SW480 (cell line): ENCODE data around the gene THOC6.
A peak's percentile ranks its signal among the peaks of the same experiment; 100 is the strongest.

Experiments used
- DNase-seq: peaks from one replicate; pipeline ENCODE4 v3.0.0-alpha.2; 2016; ENCODE audit warnings: low spot score

The THOC6 gene

GRCh38 chr16:3023669-3024478 lies at the start of gene THOC6, which contains the start of gene HCFC1R1:
Gene THOC6, plus strand, starts transcription at chr16:3024035. Its CDS starts 292 bp downstream, at chr16:3024327.
Gene HCFC1R1, minus strand, starts transcription at chr16:3023942. Its CDS starts 1 bp downstream, at chr16:3023941.
- DNase-seq, result peak; percentile 96

DNA sequence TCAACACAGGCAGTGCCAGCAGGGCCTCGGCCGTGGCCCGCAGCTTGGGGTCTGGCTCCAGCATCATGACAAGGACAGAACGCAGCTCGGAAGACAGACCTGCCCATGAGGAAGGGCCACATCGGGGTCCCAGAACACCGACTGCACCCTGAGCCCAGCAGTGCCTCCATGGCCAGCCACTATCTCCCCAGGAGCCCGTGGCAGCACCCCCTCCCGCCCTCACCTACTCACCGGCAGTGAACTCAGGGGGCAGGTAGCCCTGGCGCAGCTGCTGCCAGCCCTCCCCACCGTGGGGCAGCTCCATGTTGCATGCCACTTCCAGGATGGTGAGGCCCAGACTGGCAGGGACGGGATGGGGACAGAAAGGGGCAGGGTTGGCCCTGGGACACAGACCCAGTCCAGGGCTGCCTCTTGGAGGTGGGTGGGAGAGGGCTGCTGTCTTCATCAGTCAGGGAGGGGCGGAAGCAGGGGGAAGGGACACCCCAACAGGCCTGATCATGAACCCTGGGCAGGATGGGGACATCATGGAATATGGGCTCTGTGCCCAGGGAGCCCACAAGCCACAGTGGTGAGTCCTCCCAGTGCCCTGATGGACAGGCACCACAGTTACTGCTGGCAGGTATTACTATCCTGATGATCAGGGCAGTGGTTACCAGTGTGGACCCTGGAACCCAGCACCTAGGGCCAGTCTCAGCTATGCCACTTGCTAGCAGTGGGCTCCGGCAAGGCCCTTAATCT lies 49.3 kb upstream of the THOC6 start:
- no peak for DNase-seq

DNA sequence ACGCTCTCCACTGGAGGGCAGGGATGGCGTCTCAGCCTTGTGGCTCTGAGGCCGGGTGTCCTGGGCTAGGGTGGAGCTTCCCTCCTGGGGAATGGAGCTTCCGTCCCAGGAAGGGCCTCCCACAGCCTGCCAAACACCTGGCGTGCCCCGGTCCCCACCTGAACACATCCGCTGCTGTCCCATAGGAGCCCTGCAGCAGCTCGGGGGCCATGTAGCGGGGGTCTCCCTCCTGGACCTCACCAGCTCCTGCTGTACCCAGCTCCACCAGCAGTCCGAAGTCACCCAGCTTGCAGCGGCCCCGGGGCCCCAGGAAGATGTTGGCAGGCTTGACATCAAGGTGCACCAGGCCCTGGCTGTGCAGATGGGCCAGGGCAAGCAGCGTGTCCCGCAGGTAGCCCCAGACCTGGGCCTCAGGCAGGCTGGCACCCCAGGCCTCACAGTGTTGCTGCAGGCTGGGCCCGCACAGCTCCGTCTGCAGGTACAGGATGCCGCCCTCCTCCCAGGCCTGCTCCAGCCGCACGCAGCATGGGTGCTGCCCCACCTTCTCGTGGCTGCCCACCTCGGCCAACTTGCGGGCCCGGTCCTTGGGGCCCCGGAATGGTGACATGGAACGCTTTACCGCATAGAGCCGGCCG lies 48.6 kb upstream of the THOC6 start:
- DNase-seq, result no peak

- no peak for DNase-seq
Measured at GRCh38 chr16:2976201-2976600, 47.6 kb upstream of the THOC6 start.

DNA sequence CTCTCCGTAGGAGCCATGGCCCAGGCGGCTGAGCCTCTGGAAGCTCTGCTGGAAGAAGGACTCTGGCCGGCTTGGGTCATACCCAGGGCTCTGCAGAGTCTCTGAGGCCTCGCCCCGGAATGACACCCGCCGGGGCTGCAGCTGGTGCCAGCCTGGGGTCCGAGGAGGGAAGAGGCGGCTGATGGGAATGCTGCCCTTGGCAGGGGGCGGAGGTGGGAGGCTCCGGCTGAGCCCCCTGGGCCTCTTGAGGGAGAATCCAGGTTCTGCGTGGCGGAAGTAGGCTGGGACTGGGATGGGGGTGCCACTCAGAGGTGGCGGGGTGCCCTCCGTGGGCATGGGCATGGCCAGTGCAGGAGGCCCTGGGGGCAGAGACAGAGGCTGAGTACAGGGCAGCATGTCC lies 47.2 kb upstream of the THOC6 start:
- no peak for DNase-seq

GRCh38 chr16:2977440-2977839 lies 46.4 kb upstream of the THOC6 start:
- DNase-seq, result no peak

DNA sequence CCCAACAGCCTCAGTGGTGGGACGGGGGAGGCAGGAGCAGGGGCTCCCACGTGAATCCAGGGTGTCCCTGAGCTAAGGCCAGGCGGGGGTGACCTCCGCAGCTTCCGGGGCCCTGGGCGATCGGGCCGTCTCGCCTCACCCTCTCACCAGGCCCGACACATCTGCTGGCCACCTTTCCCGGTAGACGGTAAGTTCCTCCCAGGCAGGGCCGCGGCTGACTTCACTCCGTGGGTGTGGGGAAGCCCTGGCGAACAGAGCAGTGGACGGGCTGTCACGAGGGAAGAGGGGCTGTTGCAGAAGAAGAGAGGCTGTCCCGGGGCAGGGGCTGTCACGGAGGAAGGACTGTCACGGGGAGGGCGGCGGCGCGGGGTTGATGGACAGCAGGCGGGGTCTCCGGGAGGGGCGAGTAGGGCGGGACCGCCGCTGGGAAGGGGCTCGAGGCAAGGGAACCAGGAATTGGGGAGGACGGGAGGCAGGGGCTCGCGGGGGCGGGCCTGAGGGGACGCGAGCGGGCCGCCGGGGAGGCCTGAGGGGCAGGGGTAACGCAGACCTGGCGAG lies 44.1 kb upstream of the THOC6 start:
- DNase-seq, result no peak

GRCh38 chr16:2980227-2981176 lies 43.3 kb upstream of the THOC6 start, which contains the start of gene PKMYT1:
Gene PKMYT1, minus strand, starts transcription at chr16:2980446. Its CDS starts 789 bp downstream, at chr16:2979657.
- DNase-seq, result peak; percentile 81

DNA sequence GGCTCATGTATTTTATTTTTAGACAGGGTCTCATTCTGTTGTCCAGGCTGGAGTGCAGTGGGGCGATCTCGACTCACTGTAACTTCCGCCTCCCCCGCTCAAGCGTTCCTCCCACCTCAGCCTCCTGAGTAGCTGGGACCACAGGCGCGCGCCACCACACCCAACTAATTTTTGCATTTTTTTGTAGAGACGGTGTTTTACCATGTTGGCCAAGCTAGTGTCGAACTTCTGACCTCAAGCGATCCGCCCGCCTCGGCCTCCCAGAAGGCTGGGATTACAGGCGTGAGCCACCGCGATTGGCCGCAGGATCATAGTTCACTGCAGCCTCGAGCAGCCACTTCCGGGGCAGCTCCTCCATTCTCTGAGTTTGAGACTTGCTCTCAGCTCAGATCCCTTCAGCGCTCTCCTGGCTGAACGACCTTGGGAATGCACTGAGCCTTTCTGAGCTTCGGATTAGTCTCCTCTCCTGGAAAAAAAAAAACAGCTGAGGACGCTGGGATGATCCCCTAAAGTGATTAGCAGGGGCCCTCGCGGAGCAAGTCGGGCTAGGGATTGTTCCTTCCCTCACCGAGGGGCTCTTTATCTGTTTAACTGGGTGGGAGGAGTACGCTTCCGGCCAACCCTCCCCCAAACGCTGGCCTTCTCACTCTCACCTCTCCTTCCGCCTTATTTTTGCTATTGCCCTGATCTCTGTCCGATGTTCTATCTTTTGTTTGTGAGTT lies 42.5 kb upstream of the THOC6 start:
- DNase-seq, result no peak

- DNase-seq, result no peak
Measured at GRCh38 chr16:2981899-2982250, 42.0 kb upstream of the THOC6 start.

DNA sequence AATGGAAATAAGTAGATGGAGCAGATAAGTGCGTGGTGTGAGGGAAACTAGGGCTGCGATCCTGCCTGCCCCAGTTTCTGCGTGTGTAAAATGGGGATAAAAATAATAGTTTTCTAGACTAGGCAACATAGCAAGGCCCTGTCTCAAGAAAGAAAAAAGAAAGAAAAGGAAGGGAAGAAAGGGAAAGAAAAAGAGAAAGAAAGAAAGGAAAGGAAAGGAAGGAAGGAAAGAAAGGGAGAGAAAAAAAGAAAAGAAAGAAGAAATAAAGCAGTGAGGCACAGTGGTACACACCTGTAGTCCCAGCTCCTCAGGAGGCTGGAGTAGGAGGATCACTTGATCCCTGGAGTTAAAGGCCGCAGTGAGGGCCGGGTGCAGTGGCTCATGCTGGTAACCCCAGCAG lies 41.4 kb upstream of the THOC6 start:
- DNase-seq, result no peak

GRCh38 chr16:2983706-2984136 lies 40.1 kb upstream of the THOC6 start:
- DNase-seq, result peak; percentile 72

DNA sequence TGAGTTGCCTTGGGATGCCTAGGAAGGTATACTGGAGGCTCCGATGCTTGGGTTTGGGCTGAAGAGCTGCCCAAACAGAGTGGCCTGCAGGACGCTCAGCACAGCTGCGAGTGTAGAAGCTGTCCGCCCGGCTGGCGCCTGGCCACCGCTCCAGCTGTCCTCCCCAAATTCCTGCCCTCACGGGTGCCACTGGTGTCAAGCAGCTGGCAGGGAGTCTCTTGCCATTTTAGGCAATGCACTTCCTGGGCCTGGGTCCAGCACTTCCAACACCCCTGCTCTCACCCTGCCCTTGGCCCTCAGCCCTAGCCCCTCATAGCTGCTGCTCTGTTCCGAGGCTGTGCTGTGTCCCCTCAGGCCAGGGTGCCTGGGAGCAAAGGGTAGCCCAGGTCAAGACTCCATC lies 38.4 kb upstream of the THOC6 start:
- DNase-seq, result no peak

DNA sequence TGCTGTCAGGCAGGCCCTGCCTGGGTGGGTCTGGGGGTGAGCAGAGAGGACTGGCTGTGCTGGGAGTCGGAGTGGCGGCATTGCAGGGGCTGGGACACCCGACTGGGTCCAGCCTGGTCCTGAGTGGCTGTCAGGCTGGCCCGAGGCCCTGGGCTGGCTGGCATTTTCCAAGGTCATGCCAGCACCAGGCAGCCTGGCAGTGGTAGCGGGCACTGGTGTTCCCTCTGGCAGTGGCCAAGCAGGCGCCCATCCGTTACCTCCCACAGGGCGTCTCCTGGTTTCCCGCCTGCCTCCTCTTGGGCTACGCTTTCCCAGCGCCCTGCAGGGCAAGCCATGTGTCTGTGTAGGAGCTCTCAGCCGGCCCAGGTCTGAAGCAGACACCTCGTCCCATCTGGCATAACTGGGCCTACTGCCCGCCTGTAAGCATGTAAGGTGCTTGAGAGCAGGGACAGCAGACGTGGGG lies 37.9 kb upstream of the THOC6 start:
- DNase-seq, result no peak

DNA sequence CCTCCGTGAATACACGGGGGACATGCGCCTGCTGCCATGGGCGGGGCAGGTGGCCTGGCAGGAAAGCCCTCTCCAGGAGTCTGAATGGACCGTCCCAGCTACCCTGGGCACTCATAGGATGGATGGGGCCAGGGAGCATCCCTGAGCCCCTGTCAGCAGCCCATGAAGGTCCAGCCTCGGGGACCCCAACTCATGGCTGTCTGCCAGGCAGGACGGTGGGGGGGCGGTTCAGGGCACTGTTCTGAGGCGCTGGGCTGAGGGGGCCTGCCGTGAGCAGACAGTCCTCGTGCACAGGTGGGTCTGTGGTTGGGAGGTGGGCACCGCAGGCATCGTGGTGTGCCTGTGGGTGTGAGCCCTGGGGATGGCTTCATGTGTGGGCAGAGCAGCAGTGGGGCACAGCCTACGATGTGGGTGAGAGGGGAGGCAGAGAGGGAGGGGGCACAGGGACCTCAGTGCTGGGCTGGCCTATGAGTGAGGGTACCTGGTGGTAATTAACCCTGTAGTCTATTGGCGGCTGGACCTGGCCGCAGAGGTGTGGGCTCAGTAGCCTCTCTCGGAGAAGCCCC lies 37.1 kb upstream of the THOC6 start:
- DNase-seq, result no peak

GRCh38 chr16:2987286-2987685 lies 36.5 kb upstream of the THOC6 start:
- no peak for DNase-seq

DNA sequence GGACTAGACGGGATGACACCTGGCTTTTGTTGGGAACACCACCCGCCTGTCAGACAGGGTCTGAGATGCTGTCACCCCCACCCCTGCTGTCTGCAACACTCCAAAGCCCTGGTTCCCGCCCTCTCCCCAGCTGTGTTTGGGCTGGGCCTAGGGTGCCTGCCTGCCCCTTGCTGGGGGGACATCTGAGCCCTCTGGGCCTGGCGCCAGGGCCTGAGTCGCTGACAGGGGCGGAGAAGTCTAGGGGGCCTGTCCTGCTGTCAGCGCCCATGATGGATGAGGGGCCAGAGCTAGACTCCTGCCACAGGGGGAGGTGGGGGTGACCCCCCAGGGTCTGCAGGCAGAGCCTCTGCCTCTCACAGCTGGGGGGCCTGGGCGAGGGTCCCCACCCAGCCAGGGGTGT lies 36.0 kb upstream of the THOC6 start:
- no peak for DNase-seq

DNA sequence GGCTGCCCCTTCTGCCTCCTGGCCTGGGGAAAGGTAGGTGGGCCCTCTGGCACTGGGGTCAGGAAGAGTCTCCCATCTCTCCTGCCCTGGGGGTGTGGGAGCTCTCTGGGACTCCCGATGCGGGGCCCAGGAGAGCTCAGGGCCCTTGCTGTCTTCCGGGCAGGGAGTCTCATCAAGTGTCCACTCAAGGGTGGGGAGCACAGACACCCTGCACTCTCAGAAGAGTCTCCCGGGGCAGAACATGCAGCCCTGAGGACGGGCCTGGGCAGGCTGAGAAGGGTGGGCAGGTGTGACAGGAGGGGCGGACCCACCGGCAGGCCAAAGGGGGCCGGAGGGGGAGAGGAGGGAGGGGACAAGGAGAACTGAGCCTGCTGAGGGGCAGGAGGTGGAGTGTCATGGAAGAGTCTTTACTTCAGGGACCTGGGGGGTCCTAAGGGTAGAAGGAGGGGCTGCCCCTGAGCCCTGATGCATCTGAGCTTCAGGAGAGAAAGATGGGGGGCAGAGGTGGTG lies 35.2 kb upstream of the THOC6 start:
- no peak for DNase-seq

- DNase-seq, result peak; percentile 74
Measured at GRCh38 chr16:2990891-2991290, 32.9 kb upstream of the THOC6 start.
